WTC11 (cell line): Measurements from ENCODE around the gene SLC35B4.

Experiments used
- ATF1 ChIP-seq: sonication (generic); formaldehyde crosslinking; IDR thresholded peaks from 2 replicates; pipeline ENCODE4 v1.8.1; 2023; ENCODE audit warnings: mild to moderate bottlenecking, moderate library complexity, missing genetic modification reagents
- NFE2L1 ChIP-seq: sonication (generic); formaldehyde crosslinking; IDR thresholded peaks from 2 replicates; pipeline ENCODE4 v1.8.1; 2023; ENCODE audit warnings: missing genetic modification reagents
- ZBTB21 ChIP-seq: sonication (generic); formaldehyde crosslinking; IDR thresholded peaks from 2 replicates; pipeline ENCODE4 v1.8.1; 2023; ENCODE audit warnings: mild to moderate bottlenecking, missing genetic modification reagents, borderline replicate concordance
- TF ChIP-seq, protein P1 (sequence below): fragments of 250-450 bp; sonication (Bioruptor Pico); IDR thresholded peaks from 2 replicates; pipeline ENCODE4 v1.9.0; 2021; ENCODE audit warnings: mild to moderate bottlenecking
- TF ChIP-seq, protein P2 (sequence below): fragments of 200-600 bp; IDR thresholded peaks from 2 replicates; pipeline ENCODE4 v1.8.0; 2022; ENCODE audit warnings: antibody characterized with exemption

- TF ChIP-seq ZBTB21 (CRISPR knock-in tag) (no peak), ATF1 (no peak), NFE2L1 (CRISPR knock-in tag) (no peak)
- TF ChIP-seq, protein P1, sequence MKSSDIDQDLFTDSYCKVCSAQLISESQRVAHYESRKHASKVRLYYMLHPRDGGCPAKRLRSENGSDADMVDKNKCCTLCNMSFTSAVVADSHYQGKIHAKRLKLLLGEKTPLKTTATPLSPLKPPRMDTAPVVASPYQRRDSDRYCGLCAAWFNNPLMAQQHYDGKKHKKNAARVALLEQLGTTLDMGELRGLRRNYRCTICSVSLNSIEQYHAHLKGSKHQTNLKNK (CRISPR knock-in tag): no peak
- TF ChIP-seq, protein P2, sequence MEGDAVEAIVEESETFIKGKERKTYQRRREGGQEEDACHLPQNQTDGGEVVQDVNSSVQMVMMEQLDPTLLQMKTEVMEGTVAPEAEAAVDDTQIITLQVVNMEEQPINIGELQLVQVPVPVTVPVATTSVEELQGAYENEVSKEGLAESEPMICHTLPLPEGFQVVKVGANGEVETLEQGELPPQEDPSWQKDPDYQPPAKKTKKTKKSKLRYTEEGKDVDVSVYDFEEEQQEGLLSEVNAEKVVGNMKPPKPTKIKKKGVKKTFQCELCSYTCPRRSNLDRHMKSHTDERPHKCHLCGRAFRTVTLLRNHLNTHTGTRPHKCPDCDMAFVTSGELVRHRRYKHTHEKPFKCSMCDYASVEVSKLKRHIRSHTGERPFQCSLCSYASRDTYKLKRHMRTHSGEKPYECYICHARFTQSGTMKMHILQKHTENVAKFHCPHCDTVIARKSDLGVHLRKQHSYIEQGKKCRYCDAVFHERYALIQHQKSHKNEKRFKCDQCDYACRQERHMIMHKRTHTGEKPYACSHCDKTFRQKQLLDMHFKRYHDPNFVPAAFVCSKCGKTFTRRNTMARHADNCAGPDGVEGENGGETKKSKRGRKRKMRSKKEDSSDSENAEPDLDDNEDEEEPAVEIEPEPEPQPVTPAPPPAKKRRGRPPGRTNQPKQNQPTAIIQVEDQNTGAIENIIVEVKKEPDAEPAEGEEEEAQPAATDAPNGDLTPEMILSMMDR: no peak
Measured at GRCh38 chr7:134362587-134363483, 46.1 kb upstream of the SLC35B4 start.
